Effector memory CD8-positive, alpha-beta T cell (primary cell): ENCODE measurements around the gene TLR7.
A peak's percentile ranks its signal among the peaks of the same experiment; 100 is the strongest.

Experiments
- ATAC-seq: fragments of 150-1000 bp; cut with Tn5 transposase; replicated peaks from 2 replicates; pipeline ENCODE4 v1.10.0; 2021; ENCODE audit warnings: mild to moderate bottlenecking, moderate library complexity
- DNase-seq, 3 experiments: peaks; one replicate each; pipeline ENCODE4 v3.0.0; 2021
- H3K27ac Mint-ChIP-seq, 2 donors: one replicate each; pipeline ENCODE4 v1.8.0; 2022; ENCODE audit warnings: mild to moderate bottlenecking in 2 of 2, mixed read lengths in 2 of 2, moderate library complexity in 2 of 2
- H3K27me3 Mint-ChIP-seq, 2 donors: one replicate each; pipeline ENCODE4 v1.8.0; 2022; ENCODE audit warnings: mixed read lengths in 2 of 2
- H3K36me3 Mint-ChIP-seq: one replicate; pipeline ENCODE4 v1.8.0; 2022; ENCODE audit warnings: mild to moderate bottlenecking, moderate library complexity, mixed read lengths; ENCODE audit not compliant: insufficient read depth
- H3K4me1 Mint-ChIP-seq, 2 donors: one replicate each; pipeline ENCODE4 v1.8.0; 2022; ENCODE audit warnings: low read depth in 2 of 2, mixed read lengths in 2 of 2
- H3K4me3 Mint-ChIP-seq, 2 donors: one replicate each; pipeline ENCODE4 v1.8.0; 2022; ENCODE audit warnings: mild to moderate bottlenecking in 2 of 2, mixed read lengths in 2 of 2, moderate library complexity in 2 of 2
- H3K9me3 Mint-ChIP-seq, 2 donors: one replicate each; pipeline ENCODE4 v1.8.0; 2022; ENCODE audit warnings: mixed read lengths in 2 of 2
- total RNA-seq, 9 experiments: gene quantifications; one replicate each; lab custom pipeline; 2026; lab: John Stamatoyannopoulos, UW

TLR7 gene
- 0 reads per million in 9 experiments for total RNA-seq

GRCh38 chrX:12866451-12867377 is at the start of gene TLR7:
Gene TLR7 (plus strand): TSS chrX:12867072. CDS start chrX:12867579, 507 bp downstream.
- no peaks in the 10 kb centered on the region for H3K36me3 Mint-ChIP-seq
- H3K9me3 Mint-ChIP-seq, result no peaks in the 10 kb centered on the region
- ATAC-seq (no peak), DNase-seq (no peak)
- H3K4me3 Mint-ChIP-seq, result no peak within 1 kb of the TSS
- H3K27ac Mint-ChIP-seq, result no peak within 1 kb of the TSS
- no peaks in the 10 kb centered on the region for H3K4me1 Mint-ChIP-seq
- peaks cover 7 to 8% of the 10 kb centered on the region in 2 donors for H3K27me3 Mint-ChIP-seq

GRCh38 chrX:12817528-12817927 is 49.3 kb upstream of the TLR7 start:
- DNase-seq (no peak), ATAC-seq (no peak)
- Mint-ChIP-seq H3K27ac (no peak overlapping the region), H3K27me3 (no peaks in the 10 kb centered on the region), H3K4me3 (no peak overlapping the region), H3K36me3 (peaks cover 4% of the 10 kb centered on the region), H3K4me1 (no peaks in the 10 kb centered on the region), H3K9me3 (no peaks in the 10 kb centered on the region)

GRCh38 chrX:12819222-12819621 is 47.6 kb upstream of the TLR7 start:
- H3K27ac Mint-ChIP-seq, result no peak overlapping the region
- DNase-seq, result no peak
- H3K9me3 Mint-ChIP-seq, result no peaks in the 10 kb centered on the region

GRCh38 chrX:12820737-12821136 is 46.1 kb upstream of the TLR7 start:
- Mint-ChIP-seq H3K36me3 (peaks cover 9% of the 10 kb centered on the region), H3K9me3 (no peaks in the 10 kb centered on the region), H3K4me1 (no peaks in the 10 kb centered on the region), H3K27ac (no peak overlapping the region), H3K27me3 (no peaks in the 10 kb centered on the region), H3K4me3 (no peak overlapping the region)
- DNase-seq (no peak), ATAC-seq (no peak)

More at GRCh38 chrX:12819222-12819621, 47.6 kb upstream of the TLR7 start:
- Mint-ChIP-seq H3K4me1 (no peaks in the 10 kb centered on the region), H3K4me3 (no peak overlapping the region), H3K36me3 (peaks cover 9% of the 10 kb centered on the region), H3K27me3 (no peaks in the 10 kb centered on the region)
- no peak for ATAC-seq

GRCh38 chrX:12824944-12825343 is 41.9 kb upstream of the TLR7 start:
- Mint-ChIP-seq H3K4me1 (no peaks in the 10 kb centered on the region), H3K4me3 (no peak overlapping the region), H3K27ac (no peak overlapping the region)

GRCh38 chrX:12825801-12826200 is 41.1 kb upstream of the TLR7 start:
- no peak overlapping the region for H3K4me3 Mint-ChIP-seq
- no peaks in the 10 kb centered on the region for H3K4me1 Mint-ChIP-seq
- DNase-seq (no peak), ATAC-seq (no peak)
- H3K27ac Mint-ChIP-seq, result no peak overlapping the region
- H3K9me3 Mint-ChIP-seq, result no peaks in the 10 kb centered on the region
- H3K36me3 Mint-ChIP-seq, result peaks cover 5% of the 10 kb centered on the region
- no peaks in the 10 kb centered on the region for H3K27me3 Mint-ChIP-seq

More at GRCh38 chrX:12824944-12825343, 41.9 kb upstream of the TLR7 start:
- Mint-ChIP-seq H3K9me3 (no peaks in the 10 kb centered on the region), H3K36me3 (peaks cover 5% of the 10 kb centered on the region), H3K27me3 (no peaks in the 10 kb centered on the region)
- DNase-seq (no peak), ATAC-seq (no peak)

GRCh38 chrX:12843061-12843667 is 23.7 kb upstream of the TLR7 start:
- H3K9me3 Mint-ChIP-seq, result no peaks in the 10 kb centered on the region
- peaks cover 6 to 18% of the 10 kb centered on the region in 2 donors for H3K27me3 Mint-ChIP-seq
- H3K4me3 Mint-ChIP-seq, result no peak overlapping the region
- no peak overlapping the region for H3K27ac Mint-ChIP-seq
- no peaks in the 10 kb centered on the region for H3K4me1 Mint-ChIP-seq
- ATAC-seq (no peak), DNase-seq (no peak)
- no peaks in the 10 kb centered on the region for H3K36me3 Mint-ChIP-seq

GRCh38 chrX:12843668-12844279 is 23.1 kb upstream of the TLR7 start:
- Mint-ChIP-seq H3K27ac (no peak overlapping the region), H3K27me3 (peaks cover 0 to 11% of the 10 kb centered on the region in 2 donors), H3K4me3 (peak overlapping the region in 1 of 2 donors; percentile 31), H3K4me1 (no peaks in the 10 kb centered on the region), H3K36me3 (no peaks in the 10 kb centered on the region), H3K9me3 (no peaks in the 10 kb centered on the region)
- DNase-seq, result no peak
- ATAC-seq, result no peak

GRCh38 chrX:12844319-12844718 is 22.6 kb upstream of the TLR7 start:
- no peak for ATAC-seq
- no peaks in the 10 kb centered on the region for H3K9me3 Mint-ChIP-seq
- no peaks in the 10 kb centered on the region for H3K36me3 Mint-ChIP-seq
- H3K4me3 Mint-ChIP-seq, result no peak overlapping the region
- no peak overlapping the region for H3K27ac Mint-ChIP-seq
- no peaks in the 10 kb centered on the region for H3K4me1 Mint-ChIP-seq
- DNase-seq, result no peak
- peaks cover 0 to 6% of the 10 kb centered on the region in 2 donors for H3K27me3 Mint-ChIP-seq

GRCh38 chrX:12865359-12865758 is 1.5 kb upstream of the TLR7 start:
- H3K9me3 Mint-ChIP-seq, result no peaks in the 10 kb centered on the region
- H3K36me3 Mint-ChIP-seq, result no peaks in the 10 kb centered on the region
- no peak for ATAC-seq
- no peak overlapping the region for H3K27ac Mint-ChIP-seq
- H3K27me3 Mint-ChIP-seq, result peaks cover 5 to 8% of the 10 kb centered on the region in 2 donors
- no peaks in the 10 kb centered on the region for H3K4me1 Mint-ChIP-seq
- no peak for DNase-seq
- no peak overlapping the region for H3K4me3 Mint-ChIP-seq

GRCh38 chrX:12867685-12868084 is 813 bp downstream of the TLR7 start:
- Mint-ChIP-seq H3K9me3 (no peaks in the 10 kb centered on the region), H3K27ac (no peak overlapping the region), H3K36me3 (no peaks in the 10 kb centered on the region), H3K4me3 (no peak overlapping the region), H3K4me1 (no peaks in the 10 kb centered on the region), H3K27me3 (peaks cover 10 to 12% of the 10 kb centered on the region in 2 donors)
- ATAC-seq (no peak), DNase-seq (no peak)

- H3K27ac Mint-ChIP-seq, result no peak overlapping the region
- no peak overlapping the region for H3K4me3 Mint-ChIP-seq
- no peaks in the 10 kb centered on the region for H3K4me1 Mint-ChIP-seq
- H3K27me3 Mint-ChIP-seq, result peaks cover 13 to 16% of the 10 kb centered on the region in 2 donors
- no peak for ATAC-seq
- DNase-seq, result no peak
- H3K36me3 Mint-ChIP-seq, result no peaks in the 10 kb centered on the region
- H3K9me3 Mint-ChIP-seq, result no peaks in the 10 kb centered on the region
Measured at GRCh38 chrX:12868747-12869146, 1.9 kb downstream of the TLR7 start.

- Mint-ChIP-seq H3K9me3 (no peaks in the 10 kb centered on the region), H3K4me3 (no peak overlapping the region), H3K27ac (no peak overlapping the region), H3K36me3 (no peaks in the 10 kb centered on the region), H3K27me3 (peaks cover 13 to 16% of the 10 kb centered on the region in 2 donors), H3K4me1 (no peaks in the 10 kb centered on the region)
- no peak for ATAC-seq
- no peak for DNase-seq
Measured at GRCh38 chrX:12871257-12871656, 4.4 kb downstream of the TLR7 start.
